Ovary (tissue), 3 donors: ENCODE measurements around the gene TSPEAR.

ENCODE experiments used
- EP300 ChIP-seq: sonication (generic); formaldehyde crosslinking; IDR thresholded peaks from one replicate; pipeline ENCODE4 v1.6.1; 2017; ENCODE audit warnings: antibody characterized with exemption
- POLR2A ChIP-seq: fragments of 450-650 bp; IDR thresholded peaks from one replicate; pipeline ENCODE4 v1.6.1; 2017; ENCODE audit warnings: antibody characterized with exemption, mild to moderate bottlenecking, moderate library complexity
- TF ChIP-seq, protein P1 (sequence below), 3 donors: fragments of 450-650 bp in 2 of 3; fragments of 200-600 bp in 1 of 3; IDR thresholded peaks; one replicate each; pipeline versions ENCODE4 v1.5.1 to v1.8.0; 2016 to 2022; ENCODE audit warnings: antibody characterized with exemption in 3 of 3, mild to moderate bottlenecking in 1 of 3
- donor health status: DM: no; HTN: no; CAD: no.

GRCh38 chr21:44628707-44629391 is 82.5 kb downstream of the TSPEAR start:
- TF ChIP-seq POLR2A (no peak), EP300 (no peak)
- TF ChIP-seq, protein P1, sequence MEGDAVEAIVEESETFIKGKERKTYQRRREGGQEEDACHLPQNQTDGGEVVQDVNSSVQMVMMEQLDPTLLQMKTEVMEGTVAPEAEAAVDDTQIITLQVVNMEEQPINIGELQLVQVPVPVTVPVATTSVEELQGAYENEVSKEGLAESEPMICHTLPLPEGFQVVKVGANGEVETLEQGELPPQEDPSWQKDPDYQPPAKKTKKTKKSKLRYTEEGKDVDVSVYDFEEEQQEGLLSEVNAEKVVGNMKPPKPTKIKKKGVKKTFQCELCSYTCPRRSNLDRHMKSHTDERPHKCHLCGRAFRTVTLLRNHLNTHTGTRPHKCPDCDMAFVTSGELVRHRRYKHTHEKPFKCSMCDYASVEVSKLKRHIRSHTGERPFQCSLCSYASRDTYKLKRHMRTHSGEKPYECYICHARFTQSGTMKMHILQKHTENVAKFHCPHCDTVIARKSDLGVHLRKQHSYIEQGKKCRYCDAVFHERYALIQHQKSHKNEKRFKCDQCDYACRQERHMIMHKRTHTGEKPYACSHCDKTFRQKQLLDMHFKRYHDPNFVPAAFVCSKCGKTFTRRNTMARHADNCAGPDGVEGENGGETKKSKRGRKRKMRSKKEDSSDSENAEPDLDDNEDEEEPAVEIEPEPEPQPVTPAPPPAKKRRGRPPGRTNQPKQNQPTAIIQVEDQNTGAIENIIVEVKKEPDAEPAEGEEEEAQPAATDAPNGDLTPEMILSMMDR (IDR thresholded peaks at IDR 0.05) = no peak
